ENCODE data around the gene KIF21A.

- TF ChIP-seq EP300 (IDR thresholded peaks at IDR 0.05) (no peak), POLR2A (IDR thresholded peaks at IDR 0.05) (no peak), POLR2AphosphoS5 (IDR thresholded peaks at IDR 0.05) (no peak), CTCF (IDR thresholded peaks at IDR 0.05) (no peak)
These were observed 73.2 kb downstream of the KIF21A start for GRCh38 chr12:39369756-39370155.
